Loucy (cell line): ENCODE measurements around the gene SMIM12.

Source experiments
- CTCF ChIP-seq: fragments of 200-600 bp; sonication (generic); conservative IDR thresholded peaks from 2 replicates; pipeline ENCODE4 v1.5.1; 2014; ENCODE audit warnings: mild to moderate bottlenecking, antibody characterized with exemption, low read length
- EZH2phosphoT487 ChIP-seq: fragments of 200-600 bp; IDR thresholded peaks from 2 replicates; pipeline ENCODE4 v1.6.1; 2018; ENCODE audit warnings: antibody characterized with exemption, mild to moderate bottlenecking, moderate library complexity, borderline replicate concordance

- TF ChIP-seq CTCF (no peak), EZH2phosphoT487 (no peak)
These were observed 44.9 kb upstream of the SMIM12 start for GRCh38 chr1:34904236-34905097.
